H1 (cell line): ENCODE results near the gene PCDH9.

Experiments
- CHD1 ChIP-seq: IDR thresholded peaks from 2 replicates; pipeline ENCODE4 v1.6.1; 2012; ENCODE audit warnings: low read depth, low read length, improper control_type of control experiment
- CHD2 ChIP-seq: IDR thresholded peaks from 2 replicates; pipeline ENCODE4 v1.6.1; 2012; ENCODE audit warnings: low read length, improper control_type of control experiment
- CTCF ChIP-seq, 3 experiments: IDR thresholded peaks; 1 replicate in 2 of 3; 2 replicates in 1 of 3; pipeline versions ENCODE4 v1.5.1 to v1.6.1; 2011; ENCODE audit warnings: low read length in 3 of 3, mild to moderate bottlenecking in 3 of 3, inconsistent platforms in 2 of 3, low read depth in 1 of 3, moderate library complexity in 1 of 3; ENCODE audit not compliant: insufficient read depth in 1 of 3; ENCODE audit errors: control extremely low read depth in 1 of 3
- EZH2 ChIP-seq: fragments of 200-600 bp; sonication (generic); IDR thresholded peaks from 2 replicates; pipeline ENCODE4 v1.7.1; 2012; ENCODE audit warnings: low read depth, mild to moderate bottlenecking, moderate library complexity, low read length, inconsistent platforms; ENCODE audit not compliant: severe bottlenecking
- GABPA ChIP-seq: IDR thresholded peaks from 2 replicates; pipeline ENCODE4 v1.6.1; 2011; ENCODE audit warnings: mild to moderate bottlenecking, low read length, moderate library complexity, borderline replicate concordance; ENCODE audit not compliant: insufficient read depth
- JUND ChIP-seq: IDR thresholded peaks from 2 replicates; pipeline ENCODE4 v1.6.1; 2011; ENCODE audit warnings: mild to moderate bottlenecking, improper control_type of control experiment, low read length
- KDM5A ChIP-seq: fragments of 200-600 bp; IDR thresholded peaks from 2 replicates; pipeline ENCODE4 v1.7.1; 2012; ENCODE audit warnings: mild to moderate bottlenecking, low read length, inconsistent platforms, mixed read lengths
- MAFK ChIP-seq: IDR thresholded peaks from 2 replicates; pipeline ENCODE4 v1.6.1; 2012; ENCODE audit warnings: low read depth, mild to moderate bottlenecking, improper control_type of control experiment, low read length
- MAX ChIP-seq: IDR thresholded peaks from 2 replicates; pipeline ENCODE4 v1.6.1; 2012; ENCODE audit warnings: inconsistent platforms
- POLR2A ChIP-seq, 2 experiments: IDR thresholded peaks; 1 replicate in 1 of 2; 2 replicates in 1 of 2; pipeline ENCODE4 v1.6.1; 2011; ENCODE audit warnings: low read depth in 2 of 2, low read length in 2 of 2, mild to moderate bottlenecking in 2 of 2; ENCODE audit errors: control extremely low read depth in 1 of 2
- SP4 ChIP-seq: IDR thresholded peaks from 2 replicates; pipeline ENCODE4 v1.6.1; 2012; ENCODE audit warnings: low read length, inconsistent platforms
- TCF12 ChIP-seq: IDR thresholded peaks from 2 replicates; pipeline ENCODE4 v1.6.1; 2011; ENCODE audit warnings: low read depth, mild to moderate bottlenecking, low read length
- USF2 ChIP-seq: IDR thresholded peaks from 2 replicates; pipeline ENCODE4 v1.6.1; 2011; ENCODE audit warnings: low read length, improper control_type of control experiment

- no peak for TF ChIP-seq MAX
- no peak for TF ChIP-seq CTCF (IDR thresholded peaks at IDR 0.05; ENCODE audit: control extremely low read depth in 1 of 3, insufficient read depth in 1 of 3, low read depth in 1 of 3, low read length in 3 of 3)
- no peak for TF ChIP-seq JUND
- TF ChIP-seq KDM5A: no peak
- TF ChIP-seq POLR2A (IDR thresholded peaks at IDR 0.05; ENCODE audit: control extremely low read depth in 1 of 2, low read depth in 2 of 2, low read length in 2 of 2): no peak
- no peak for TF ChIP-seq MAFK
- no peak for TF ChIP-seq CHD1
- TF ChIP-seq CHD2: no peak
- TF ChIP-seq TCF12: no peak
- TF ChIP-seq EZH2: no peak
- TF ChIP-seq SP4: no peak
- no peak for TF ChIP-seq GABPA
- no peak for TF ChIP-seq USF2
Measured at GRCh38 chr13:66369666-66370065, 860.5 kb downstream of the PCDH9 start.
